HG03432 (cell line): Measurements from ENCODE around the gene SPATA13.
"Not testable (repeated sequence)": the region's sequence is repeated elsewhere in the genome, so short reads cannot be mapped to it uniquely, and the experiment has no call there.

Experiments
- ATAC-seq: cut with Tn5 transposase; IDR thresholded peaks from one replicate; pipeline ENCODE4 v1.9.1; 2021; ENCODE audit warnings: mild to moderate bottlenecking, moderate library complexity; ENCODE audit not compliant: unreplicated experiment

The SPATA13 gene

GRCh38 chr13:24301434-24301833 is 140.9 kb downstream of the SPATA13 start:
- no peak for ATAC-seq

GRCh38 chr13:24301911-24302310 is 141.4 kb downstream of the SPATA13 start:
- ATAC-seq: no peak

GRCh38 chr13:24304620-24305019 is 144.1 kb downstream of the SPATA13 start:
- ATAC-seq: no peak

- ATAC-seq: no peak
These were observed 146.1 kb downstream of the SPATA13 start for GRCh38 chr13:24306632-24307031.

GRCh38 chr13:24307211-24308067 is 146.9 kb downstream of the SPATA13 start:
- ATAC-seq: no peak

- ATAC-seq: no peak
These were observed 147.5 kb downstream of the SPATA13 start for GRCh38 chr13:24308068-24308445.

- ATAC-seq: no peak
These were observed 148.0 kb downstream of the SPATA13 start for GRCh38 chr13:24308488-24309020.

GRCh38 chr13:24309300-24309699 is 148.8 kb downstream of the SPATA13 start, which contains the start of gene C1QTNF9:
TSS of gene C1QTNF9 (plus strand) at chr13:24309580. CDS start at chr13:24316004, 6,424 bp downstream.
- not testable (repeated sequence) for ATAC-seq

GRCh38 chr13:24313439-24313838 is 152.9 kb downstream of the SPATA13 start:
- no peak for ATAC-seq

GRCh38 chr13:24317835-24318234 is 157.3 kb downstream of the SPATA13 start:
- ATAC-seq: not testable (repeated sequence)

- not testable (repeated sequence) for ATAC-seq
These were observed 158.4 kb downstream of the SPATA13 start for GRCh38 chr13:24318878-24319277.

- ATAC-seq: not testable (repeated sequence)
These were observed 159.1 kb downstream of the SPATA13 start for GRCh38 chr13:24319641-24320040.

- ATAC-seq: not testable (repeated sequence)
These were observed 160.9 kb downstream of the SPATA13 start for GRCh38 chr13:24321416-24321815.

- not testable (repeated sequence) for ATAC-seq
These were observed 161.9 kb downstream of the SPATA13 start for GRCh38 chr13:24322470-24322869.

GRCh38 chr13:24323036-24323738 is 162.7 kb downstream of the SPATA13 start:
- no peak for ATAC-seq

GRCh38 chr13:24323739-24324075 is 163.2 kb downstream of the SPATA13 start:
- no peak for ATAC-seq

- not testable (repeated sequence) for ATAC-seq
These were observed 167.1 kb downstream of the SPATA13 start for GRCh38 chr13:24327598-24327997.

GRCh38 chr13:24328145-24328544 is 167.6 kb downstream of the SPATA13 start:
- no peak for ATAC-seq

- ATAC-seq: no peak
These were observed 178.2 kb downstream of the SPATA13 start for GRCh38 chr13:24338721-24339120.

GRCh38 chr13:24339937-24340607 is 179.6 kb downstream of the SPATA13 start:
- no peak for ATAC-seq

- ATAC-seq: no peak
These were observed 180.1 kb downstream of the SPATA13 start for GRCh38 chr13:24340608-24340955.
